AG09319 (cell line): ENCODE data around the gene LPP.

Experiments
- DNase-seq: peaks from one replicate; pipeline ENCODE4 v3.0.0-alpha.2; 2010; ENCODE audit warnings: low read depth; ENCODE audit errors: extremely low read depth
- TF ChIP-seq, protein P1 (sequence below): IDR thresholded peaks from 2 replicates; pipeline ENCODE4 v1.5.1; 2011; ENCODE audit warnings: low read depth, mild to moderate bottlenecking, inconsistent platforms, low read length, moderate library complexity

The LPP gene

GRCh38 chr3:188240189-188240981 is 86.4 kb downstream of the LPP start:
- TF ChIP-seq, protein P1, sequence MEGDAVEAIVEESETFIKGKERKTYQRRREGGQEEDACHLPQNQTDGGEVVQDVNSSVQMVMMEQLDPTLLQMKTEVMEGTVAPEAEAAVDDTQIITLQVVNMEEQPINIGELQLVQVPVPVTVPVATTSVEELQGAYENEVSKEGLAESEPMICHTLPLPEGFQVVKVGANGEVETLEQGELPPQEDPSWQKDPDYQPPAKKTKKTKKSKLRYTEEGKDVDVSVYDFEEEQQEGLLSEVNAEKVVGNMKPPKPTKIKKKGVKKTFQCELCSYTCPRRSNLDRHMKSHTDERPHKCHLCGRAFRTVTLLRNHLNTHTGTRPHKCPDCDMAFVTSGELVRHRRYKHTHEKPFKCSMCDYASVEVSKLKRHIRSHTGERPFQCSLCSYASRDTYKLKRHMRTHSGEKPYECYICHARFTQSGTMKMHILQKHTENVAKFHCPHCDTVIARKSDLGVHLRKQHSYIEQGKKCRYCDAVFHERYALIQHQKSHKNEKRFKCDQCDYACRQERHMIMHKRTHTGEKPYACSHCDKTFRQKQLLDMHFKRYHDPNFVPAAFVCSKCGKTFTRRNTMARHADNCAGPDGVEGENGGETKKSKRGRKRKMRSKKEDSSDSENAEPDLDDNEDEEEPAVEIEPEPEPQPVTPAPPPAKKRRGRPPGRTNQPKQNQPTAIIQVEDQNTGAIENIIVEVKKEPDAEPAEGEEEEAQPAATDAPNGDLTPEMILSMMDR = no peak
- DNase-seq = no peak

- TF ChIP-seq, protein P1 = no peak
- no peak for DNase-seq
Measured at GRCh38 chr3:188241072-188241471, 87.1 kb downstream of the LPP start.

DNA sequence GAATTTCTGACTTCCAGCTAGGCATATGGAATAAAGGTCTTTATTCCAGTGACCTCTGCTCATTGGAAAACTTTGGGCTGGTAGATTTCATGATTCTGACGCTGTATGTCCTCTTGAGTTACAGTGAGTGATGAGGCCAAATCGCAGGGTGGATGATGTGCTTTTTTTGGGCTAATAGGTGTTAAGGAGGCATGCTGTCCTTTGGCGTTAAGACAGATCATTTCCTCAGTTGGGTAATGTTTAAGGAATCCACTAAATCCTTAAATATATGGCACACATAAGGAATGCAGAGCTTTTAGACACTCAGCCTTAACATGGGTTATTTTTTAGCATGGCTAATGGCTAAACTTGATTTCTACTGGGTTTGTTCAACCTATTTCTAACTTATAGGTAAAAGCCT is 87.9 kb downstream of the LPP start:
- no peak for DNase-seq
- TF ChIP-seq, protein P1 = no peak

DNA sequence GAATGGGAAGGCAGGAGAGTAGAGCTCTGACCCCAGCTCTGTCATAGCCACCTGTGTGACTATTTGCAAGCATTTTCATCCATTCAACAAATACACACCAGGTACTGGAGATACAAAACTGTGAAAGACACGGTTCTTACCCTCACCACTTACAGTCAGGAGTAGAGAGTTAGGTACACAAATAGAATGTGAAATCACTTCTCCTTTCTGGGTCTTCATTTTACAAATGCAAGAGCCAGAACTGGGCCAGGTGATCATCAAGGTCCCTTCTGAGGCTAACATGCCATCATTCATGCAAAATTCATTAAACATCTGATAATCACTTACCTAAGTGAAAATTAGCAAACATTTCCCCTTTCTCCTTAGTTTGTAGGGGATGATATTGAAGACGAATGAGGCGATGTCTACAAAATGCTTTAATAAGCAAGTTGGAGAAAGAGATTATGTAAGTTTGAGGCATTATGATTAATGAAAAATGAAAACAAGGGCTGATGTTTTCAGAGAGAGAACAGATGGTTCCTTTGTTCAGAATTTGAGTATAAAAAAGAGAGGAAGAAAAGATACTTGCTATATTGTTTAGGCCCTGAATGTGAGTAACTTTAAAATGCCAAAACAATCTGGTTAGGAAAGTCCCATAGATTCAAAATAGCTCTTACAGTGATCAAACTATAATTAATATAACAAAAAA is 88.6 kb downstream of the LPP start:
- no peak for DNase-seq

DNA sequence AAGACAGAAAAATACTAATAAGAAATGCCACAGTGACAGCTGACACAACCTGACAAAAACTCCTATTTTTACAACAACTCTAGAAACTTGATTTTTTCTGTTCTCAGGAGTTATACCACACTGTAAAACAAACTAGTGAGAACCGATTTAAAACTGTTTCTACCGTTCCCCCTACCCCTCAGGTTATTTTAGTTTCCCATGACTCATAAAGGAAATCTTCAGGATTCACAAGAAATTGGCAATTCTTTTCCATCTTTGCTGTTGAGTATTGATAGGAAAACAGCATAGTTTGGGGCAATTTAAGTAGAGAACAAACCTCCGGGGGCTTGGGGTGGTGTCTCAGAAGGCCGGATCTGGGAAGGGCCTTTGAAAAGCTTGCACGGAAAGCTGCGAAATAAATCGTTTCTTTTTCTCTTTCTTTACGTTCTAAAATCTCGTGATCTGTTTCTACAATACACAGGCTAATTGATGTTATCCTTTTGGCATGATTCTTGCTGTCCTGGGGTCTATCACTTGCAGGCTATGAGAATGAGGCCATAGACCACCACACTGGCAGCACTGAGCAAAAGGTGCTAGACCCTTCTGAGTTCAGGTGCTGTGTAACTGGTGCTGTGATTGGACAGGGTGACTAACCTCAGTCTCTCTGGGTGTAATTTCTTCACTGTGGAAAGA is 89.3 kb downstream of the LPP start:
- TF ChIP-seq, protein P1 = no peak
- DNase-seq = no peak

More for the DNA sequence above, 88.6 kb downstream of the LPP start:
- TF ChIP-seq, protein P1 = no peak

GRCh38 chr3:188244395-188244861 is 90.5 kb downstream of the LPP start:
- TF ChIP-seq, protein P1 = no peak
- no peak for DNase-seq
